H1 (cell line): Measurements from ENCODE around the gene USB1. TPM values are rescaled to one million over a fixed set of nuclear protein-coding genes. Genes with fewer than 3 reads are reported as not detected.

Source experiments
- CTCF ChIA-PET: fragments of 300-600 bp; sonication (Branson Sonifier 250); formaldehyde crosslinking; loops from one replicate; lab custom pipeline; 2021; ENCODE audit not compliant: partially characterized antibody; lab: Charles Lee
- POLR2A ChIA-PET: fragments of 300-600 bp; sonication (Branson Sonifier 250); formaldehyde crosslinking; loops from one replicate; lab custom pipeline; 2021; ENCODE audit warnings: inconsistent platforms; ENCODE audit not compliant: partially characterized antibody; lab: Charles Lee
- DNase-seq, 2 experiments: peaks; one replicate each; pipeline versions ENCODE4 v3.0.0 to v3.0.0-alpha.2; 2010 to 2022; ENCODE audit warnings: low spot score in 2 of 2, low read depth in 1 of 2, mixed read lengths in 1 of 2
- FAIRE-seq: peaks from 2 replicates; lab custom pipeline; 2011; peaks lifted over from hg19 to GRCh38; lab: Jason Lieb, UNC
- H2AFZ ChIP-seq: 2 replicates; pipeline ENCODE4 v1.8.1; 2012; ENCODE audit warnings: low read length, inconsistent platforms
- H2AK5ac ChIP-seq: 2 replicates; pipeline ENCODE4 v1.6.1; 2013; ENCODE audit warnings: low read depth, low read length
- H2BK120ac ChIP-seq: replicated peaks from 2 replicates; pipeline ENCODE3; 2013; ENCODE audit warnings: low read depth, low read length, inconsistent platforms
- H2BK12ac ChIP-seq: 2 replicates; pipeline ENCODE4 v1.6.1; 2013; ENCODE audit warnings: low read depth, low read length
- H2BK15ac ChIP-seq: 2 replicates; pipeline ENCODE4 v1.6.1; 2013; ENCODE audit warnings: low read length
- H2BK20ac ChIP-seq: 2 replicates; pipeline ENCODE4 v1.6.1; 2013; ENCODE audit warnings: low read length
- H2BK5ac ChIP-seq: 2 replicates; pipeline ENCODE4 v1.6.1; 2013; ENCODE audit warnings: low read depth, low read length
- H3K14ac ChIP-seq: 2 replicates; pipeline ENCODE4 v1.6.1; 2013; ENCODE audit warnings: inconsistent platforms; ENCODE audit not compliant: insufficient read length
- H3K18ac ChIP-seq: 2 replicates; pipeline ENCODE4 v1.6.1; 2013; ENCODE audit warnings: low read length; ENCODE audit errors: extremely low read depth
- H3K23ac ChIP-seq: 2 replicates; pipeline ENCODE4 v1.6.1; 2013; ENCODE audit warnings: inconsistent platforms; ENCODE audit not compliant: insufficient read length
- H3K23me2 ChIP-seq: 2 replicates; pipeline ENCODE4 v1.6.1; 2013; ENCODE audit warnings: low read depth, low read length
- H3K27ac ChIP-seq: 2 replicates; pipeline ENCODE4 v1.6.1; 2011; ENCODE audit warnings: low read depth, low read length, inconsistent platforms
- H3K27me3 ChIP-seq, 4 experiments: replicated peaks in 1 of 4; 1 replicate in 1 of 4; 2 replicates in 3 of 4; pipeline versions ENCODE4 v1.6.1 to v1.8.1; 2011 to 2013; ENCODE audit warnings: low read length in 3 of 4, mild to moderate bottlenecking in 3 of 4, inconsistent platforms in 2 of 4, mixed read lengths in 2 of 4, moderate library complexity in 1 of 4; ENCODE audit not compliant: control insufficient read depth in 3 of 4, insufficient read depth in 3 of 4; ENCODE audit errors: extremely low read depth in 1 of 4
- H3K36me3 ChIP-seq, 4 experiments: 2 replicates each; pipeline versions ENCODE4 v1.6.1 to v1.8.1; 2011 to 2013; ENCODE audit warnings: mild to moderate bottlenecking in 4 of 4, low read length in 3 of 4, moderate library complexity in 2 of 4, control low read depth in 1 of 4, inconsistent platforms in 1 of 4; ENCODE audit not compliant: insufficient read depth in 4 of 4, control insufficient read depth in 2 of 4
- H3K4ac ChIP-seq: replicated peaks from 2 replicates; pipeline ENCODE3; 2013; ENCODE audit warnings: low read length, low read depth, mixed read lengths, inconsistent platforms; ENCODE audit not compliant: insufficient read length
- H3K4me1 ChIP-seq, 4 experiments: replicated peaks in 1 of 4; 1 replicate in 1 of 4; 2 replicates in 3 of 4; pipeline versions ENCODE4 v1.6.1 to v1.8.1; 2011 to 2013; ENCODE audit warnings: low read length in 3 of 4, inconsistent platforms in 2 of 4, mixed read lengths in 1 of 4; ENCODE audit not compliant: insufficient read depth in 4 of 4, control insufficient read depth in 3 of 4
- H3K4me2 ChIP-seq, 2 experiments: 2 replicates each; pipeline versions ENCODE4 v1.6.1 to v1.8.1; 2011 to 2013; ENCODE audit warnings: low read depth in 2 of 2, low read length in 2 of 2, control low read depth in 1 of 2, inconsistent platforms in 1 of 2, mild to moderate bottlenecking in 1 of 2; ENCODE audit not compliant: insufficient read depth in 1 of 2
- H3K4me3 ChIP-seq, 4 experiments: fragments of 200-600, 300-600 bp in 1 of 4; sonication (generic), shearing (Covaris generic), sonication (Bioruptor Twin) in 1 of 4; 2 replicates each; pipeline versions ENCODE4 v1.5.1 to v1.8.1; 2011 to 2016; ENCODE audit warnings: low read length in 4 of 4, low read depth in 3 of 4, control low read depth in 2 of 4, inconsistent platforms in 2 of 4, mild to moderate bottlenecking in 2 of 4, mixed read lengths in 1 of 4, moderate library complexity in 1 of 4; ENCODE audit not compliant: insufficient read depth in 2 of 4; ENCODE audit errors: extremely low read depth in 1 of 4
- H3K56ac ChIP-seq: replicated peaks from 2 replicates; pipeline ENCODE3; 2013; ENCODE audit warnings: low read depth, mild to moderate bottlenecking, mixed read lengths, low read length, inconsistent platforms; ENCODE audit not compliant: insufficient read length
- H3K79me1 ChIP-seq: 2 replicates; pipeline ENCODE4 v1.6.1; 2013; ENCODE audit warnings: low read depth, low read length, control low read depth
- H3K79me2 ChIP-seq, 2 experiments: 2 replicates each; pipeline versions ENCODE4 v1.6.1 to v1.8.1; 2012 to 2013; ENCODE audit warnings: low read length in 2 of 2, mild to moderate bottlenecking in 2 of 2, inconsistent platforms in 1 of 2; ENCODE audit not compliant: insufficient read depth in 2 of 2, control insufficient read depth in 1 of 2
- H3K9ac ChIP-seq, 4 experiments: replicated peaks in 1 of 4; 1 replicate in 1 of 4; 2 replicates in 3 of 4; pipeline versions ENCODE4 v1.6.1 to v1.8.1; 2011 to 2013; ENCODE audit warnings: low read depth in 3 of 4, low read length in 3 of 4, control low read depth in 2 of 4, mild to moderate bottlenecking in 2 of 4, moderate library complexity in 2 of 4, inconsistent platforms in 1 of 4; ENCODE audit errors: extremely low read depth in 1 of 4
- H3K9me3 ChIP-seq, 2 experiments: 2 replicates each; pipeline versions ENCODE4 v1.6.1 to v1.8.1; 2012 to 2013; ENCODE audit warnings: mild to moderate bottlenecking in 2 of 2, moderate library complexity in 2 of 2, control low read depth in 1 of 2, inconsistent platforms in 1 of 2, low read depth in 1 of 2, low read length in 1 of 2, mixed read lengths in 1 of 2; ENCODE audit not compliant: insufficient read depth in 2 of 2
- H4K20me1 ChIP-seq, 2 experiments: replicated peaks in 1 of 2; 2 replicates each; pipeline versions ENCODE3 to v1.8.1; 2011 to 2013; ENCODE audit warnings: inconsistent platforms in 2 of 2, low read length in 2 of 2, mild to moderate bottlenecking in 1 of 2; ENCODE audit not compliant: insufficient read depth in 2 of 2, control insufficient read depth in 1 of 2
- H4K5ac ChIP-seq: 2 replicates; pipeline ENCODE4 v1.6.1; 2013; ENCODE audit warnings: low read length, low read depth, mixed read lengths, inconsistent platforms; ENCODE audit not compliant: insufficient read length
- H4K8ac ChIP-seq: 2 replicates; pipeline ENCODE4 v1.8.0; 2013; ENCODE audit warnings: mild to moderate bottlenecking, moderate library complexity, low read length, inconsistent platforms; ENCODE audit not compliant: insufficient read depth; ENCODE audit errors: extremely low read depth
- H4K91ac ChIP-seq: replicated peaks from 2 replicates; pipeline ENCODE3; 2013; ENCODE audit warnings: low read length, mixed read lengths, inconsistent platforms; ENCODE audit not compliant: insufficient read length
- ASH2L ChIP-seq: fragments of 200-600, 300-600 bp; sonication (generic); IDR thresholded peaks from one replicate; pipeline ENCODE4 v1.7.1; 2017; ENCODE audit warnings: low read length
- KDM4A ChIP-seq: IDR thresholded peaks from one replicate; pipeline ENCODE4 v1.7.1; 2012; ENCODE audit warnings: low read depth, mild to moderate bottlenecking, moderate library complexity, low read length, inconsistent platforms; ENCODE audit not compliant: severe bottlenecking
- PHF8 ChIP-seq: fragments of 200-600 bp; sonication (generic); conservative IDR thresholded peaks from 2 replicates; pipeline ENCODE4 v1.7.1; 2012; ENCODE audit warnings: low read depth, mild to moderate bottlenecking, inconsistent platforms, low read length, moderate library complexity
- RBBP5 ChIP-seq: IDR thresholded peaks from 2 replicates; pipeline ENCODE4 v1.7.1; 2012; ENCODE audit warnings: low read depth, mild to moderate bottlenecking, inconsistent platforms, low read length, moderate library complexity, borderline replicate concordance
- RFX5 ChIP-seq: IDR thresholded peaks from 2 replicates; pipeline ENCODE4 v1.6.1; 2011; ENCODE audit warnings: low read depth, low read length, improper control_type of control experiment, borderline replicate concordance
- SAP30 ChIP-seq: fragments of 300-600 bp; sonication (generic); IDR thresholded peaks from 2 replicates; pipeline ENCODE4 v1.7.1; 2012; ENCODE audit warnings: low read length, moderate library complexity, mild to moderate bottlenecking, inconsistent platforms; ENCODE audit not compliant: insufficient read depth, insufficient replicate concordance
- SIN3A ChIP-seq, 2 experiments: IDR thresholded peaks in 1 of 2; conservative IDR thresholded peaks in 1 of 2; 2 replicates each; pipeline ENCODE4 v1.6.1; 2011 to 2012; ENCODE audit warnings: low read length in 2 of 2, improper control_type of control experiment in 1 of 2, low read depth in 1 of 2, mild to moderate bottlenecking in 1 of 2
- YY1 ChIP-seq: IDR thresholded peaks from 2 replicates; pipeline ENCODE4 v1.6.1; 2011; ENCODE audit warnings: low read depth, mild to moderate bottlenecking, low read length
- WGBS, 2 experiments: shearing (Covaris generic) in 1 of 2; methylation state at CpG; one replicate each; pipeline versions ENCODE4 v1.1.6 to v1.1.7; 2013 to 2015; ENCODE audit warnings: low lambda C conversion rate in 2 of 2, mixed read lengths in 2 of 2, inconsistent platforms in 1 of 2, low coverage in 1 of 2, missing lambda C conversion rate in 1 of 2; ENCODE audit not compliant: insufficient replicate concordance in 2 of 2, insufficient coverage in 1 of 2, insufficient read length in 1 of 2; ENCODE audit errors: extremely low coverage in 1 of 2, missing lambda C conversion rate in 1 of 2; 5-methylcytosine and 5-hydroxymethylcytosine counted together
- polyA plus RNA-seq, 7 experiments: library from polyadenylated mRNA; depleted of rRNA in 3 of 7; stranded (reverse) in 5 of 7; unstranded in 2 of 7; fragments of >200 nt in 5 of 7; fragments of 200-250 nt in 2 of 7; gene quantifications; 1 replicate in 5 of 7; 2 replicates in 1 of 7; 4 replicates in 1 of 7; pipeline versions ENCODE4 v1.2.1 to v1.2.3, GENCODE V29; 2011 to 2013; ENCODE audit warnings: missing spikeins in 2 of 7, mixed read lengths in 2 of 7
- total RNA-seq: library from RNA; stranded (reverse); fragmentation: NEBNext Ultra II Directional; extraction: Animal tissue kit (Norgen Biotek cat#: 25700); gene quantifications from 2 replicates; pipeline ENCODE4 v1.2.1, GENCODE V29; 2021
- TF ChIP-seq, protein P1 (sequence below): IDR thresholded peaks from 2 replicates; pipeline ENCODE4 v1.6.1; 2012; ENCODE audit warnings: inconsistent platforms

The USB1 gene
- total and polyA plus RNA-seq, 2 of the 8 experiments (the other 6 are each of a cell fraction or from before 2014, with no cell fraction given) = 65.4 to 75.9 TPM

DNA sequence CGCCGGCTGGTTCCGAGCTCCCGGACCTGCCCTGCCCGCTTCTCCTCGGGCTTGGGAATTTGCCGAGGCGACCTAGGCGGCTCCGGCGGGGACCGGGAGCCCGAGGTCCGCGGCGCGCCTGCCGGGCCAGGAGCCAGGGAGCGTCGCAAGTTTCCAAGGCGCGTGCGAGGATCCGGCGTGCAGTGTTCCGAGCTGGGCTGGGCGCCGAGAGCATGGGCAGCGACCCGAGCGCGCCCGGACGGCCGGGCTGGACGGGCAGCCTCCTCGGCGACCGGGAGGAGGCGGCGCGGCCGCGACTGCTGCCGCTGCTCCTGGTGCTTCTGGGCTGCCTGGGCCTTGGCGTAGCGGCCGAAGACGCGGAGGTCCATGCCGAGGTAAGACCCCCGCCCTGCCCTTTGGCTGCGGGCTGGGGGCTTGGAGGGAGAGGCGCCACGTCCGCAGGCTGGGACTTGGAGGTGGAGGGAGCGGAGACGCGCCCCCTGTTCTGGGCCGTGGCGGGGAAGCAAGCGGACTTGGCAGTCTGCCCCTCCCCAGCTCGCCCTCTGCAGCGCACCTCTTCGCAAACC, 25.0 kb downstream of the USB1 start:
- no peak overlapping the region for H3K4ac ChIP-seq
- POLR2A ChIA-PET = interaction anchor here (0.8 to 4.2 kb wide), 9 partner anchors 8 to 291 kb away, joined by 3 to 20 read pairs (median 5); partner anchors contain the start of genes CFAP20 and KATNB1
- no peak overlapping the region for H3K56ac ChIP-seq
- no peak overlapping the region for H4K91ac ChIP-seq
- no peak overlapping the region for H2BK15ac ChIP-seq
- H2BK12ac ChIP-seq = no peak overlapping the region
- H3K23me2 ChIP-seq = peaks cover 25% of the 10 kb centered on the region; the same call in 1 of the 2 replicates
- H3K9me3 ChIP-seq = no peaks in the 10 kb centered on the region
- peak overlapping the region; percentile 40; the same call in 1 of the 2 replicates for H2AK5ac ChIP-seq
- H3K36me3 ChIP-seq = no peaks in the 10 kb centered on the region
- H2BK5ac ChIP-seq = peak overlapping the region; percentile 75; the same call in 1 of the 2 replicates
- H3K79me1 ChIP-seq = peaks cover 15% of the 10 kb centered on the region
- no peak overlapping the region for H3K27ac ChIP-seq
- WGBS, 2 experiments = 5% methylated on average over 36 of the region's 65 CpGs; no CpG with 5 or more reads in 1 of the 2 experiments
- peaks cover 0 to 14% of the 10 kb centered on the region in 2 experiments for H4K20me1 ChIP-seq
- peak overlapping the region; percentile 73 to 90 (median 82) for H3K4me3 ChIP-seq
- no peak overlapping the region for H2BK120ac ChIP-seq
- peaks cover 0 to 38% of the 10 kb centered on the region in 2 experiments; a peak in 2 of 4 replicates for H3K79me2 ChIP-seq
- H3K18ac ChIP-seq = peak overlapping the region; percentile 48
- H4K5ac ChIP-seq = no peak overlapping the region
- peak overlapping the region; percentile 28; the same call in 1 of the 2 replicates for H4K8ac ChIP-seq
- H3K4me2 ChIP-seq = peak overlapping the region; percentile 83 to 99
- no peak overlapping the region for H2AFZ ChIP-seq
- H3K9ac ChIP-seq = peak overlapping the region; percentile 45 to 82 (median 59); a peak in 6 of 7 replicates
- FAIRE-seq = no peak
- H3K27me3 ChIP-seq = no peaks in the 10 kb centered on the region; a peak in 3 of 7 replicates
- H3K23ac ChIP-seq = no peak overlapping the region
- H3K14ac ChIP-seq = no peak overlapping the region
- DNase-seq = peak in 1 of 2 experiments; percentile 72
- peaks cover 0 to 31% (median 20%) of the 10 kb centered on the region in 4 experiments; a peak in 6 of 7 replicates for H3K4me1 ChIP-seq
- TF ChIP-seq, protein P1, sequence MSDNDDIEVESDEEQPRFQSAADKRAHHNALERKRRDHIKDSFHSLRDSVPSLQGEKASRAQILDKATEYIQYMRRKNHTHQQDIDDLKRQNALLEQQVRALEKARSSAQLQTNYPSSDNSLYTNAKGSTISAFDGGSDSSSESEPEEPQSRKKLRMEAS = peak; percentile 55; the same call in 1 of the 2 replicates
- TF ChIP-seq RFX5 (no peak), SIN3A (conservative IDR thresholded peaks at IDR 0.05 in 1 of 2, IDR thresholded peaks at IDR 0.05 in 1 of 2; ENCODE audit: low read depth in 1 of 2, low read length in 2 of 2) (0 out of 4 replicates have a peak, but pooled peaks of 1 of the 2 experiments have one; percentile 65), SAP30 (no peak), YY1 (no peak), RBBP5 (peak; percentile 45; the same call in 1 of the 2 replicates), PHF8 (0 out of 2 replicates have a peak, but pooled peaks have one; percentile 32), ASH2L (peak; percentile 5), KDM4A (peak; percentile 5)
- TF ChIP-seq, all 59 proteins: peak for 6
- no peak overlapping the region for H2BK20ac ChIP-seq
- CTCF ChIA-PET = interaction anchor here (0.8 to 19.9 kb wide), 6 partner anchors 10 to 96 kb away, joined by 3 to 362 read pairs (median 14); partner anchors contain the start of gene CFAP20
